GM21360 (cell line): ENCODE data around the gene EPN1.

Experiments
- ATAC-seq: cut with Tn5 transposase; IDR thresholded peaks from one replicate; pipeline ENCODE4 v1.9.1; 2021; ENCODE audit warnings: mild to moderate bottlenecking, moderate library complexity; ENCODE audit not compliant: unreplicated experiment

The EPN1 gene

DNA sequence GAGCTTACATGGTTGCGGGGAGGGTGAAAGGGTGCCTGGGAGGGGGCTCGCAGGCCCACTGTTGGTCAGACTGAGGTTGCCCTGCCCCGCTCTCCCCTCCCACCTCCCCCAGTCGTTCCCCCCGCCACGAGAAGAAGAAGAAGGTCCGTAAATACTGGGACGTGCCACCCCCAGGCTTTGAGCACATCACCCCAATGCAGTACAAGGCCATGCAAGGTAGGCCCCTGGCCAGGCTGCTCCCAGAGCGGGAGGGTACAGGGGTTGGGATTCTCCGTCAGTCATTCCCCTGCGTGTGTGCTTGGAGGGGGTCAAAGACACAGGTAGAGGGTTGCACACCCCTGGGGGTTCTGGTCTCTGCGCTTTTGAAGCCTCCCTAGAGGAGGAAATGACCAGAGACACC is 14.6 kb upstream of the EPN1 start:
- ATAC-seq = no peak

DNA sequence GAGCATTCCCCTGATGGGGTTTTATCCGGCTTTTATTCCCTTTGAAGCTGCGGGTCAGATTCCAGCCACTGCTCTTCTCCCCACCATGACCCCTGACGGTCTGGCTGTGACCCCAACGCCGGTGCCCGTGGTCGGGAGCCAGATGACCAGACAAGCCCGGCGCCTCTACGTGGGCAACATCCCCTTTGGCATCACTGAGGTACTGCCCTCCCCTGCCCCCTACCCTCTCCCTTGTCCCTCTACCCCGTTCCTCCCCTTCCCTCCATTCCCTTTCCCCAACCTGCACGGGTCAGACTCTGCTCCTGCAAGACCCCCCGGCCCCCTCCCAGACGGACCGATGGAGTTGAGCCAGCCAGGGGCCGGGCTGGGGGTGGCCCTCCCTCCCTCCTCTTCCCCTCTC is 14.0 kb upstream of the EPN1 start:
- no peak for ATAC-seq

DNA sequence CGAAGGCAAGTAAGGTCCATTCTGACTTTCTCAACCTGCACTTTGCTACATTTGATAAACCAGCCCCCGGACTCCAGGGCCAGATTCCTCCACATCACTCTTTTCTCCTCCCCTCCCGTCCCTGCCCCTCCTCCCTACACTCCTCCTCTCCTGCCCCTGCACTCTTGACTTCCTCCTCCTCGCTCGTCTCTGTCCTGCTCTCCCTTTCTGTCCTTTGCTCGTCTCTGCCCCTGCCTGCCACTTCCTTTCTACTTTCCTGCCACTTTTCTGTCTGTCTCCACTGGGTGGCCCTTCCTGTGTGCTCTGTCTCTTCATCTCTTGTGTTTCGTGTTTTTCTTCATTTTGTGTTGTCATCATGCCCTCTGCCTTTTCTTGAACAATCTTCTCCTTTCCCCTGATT is 13.2 kb upstream of the EPN1 start:
- no peak for ATAC-seq

DNA sequence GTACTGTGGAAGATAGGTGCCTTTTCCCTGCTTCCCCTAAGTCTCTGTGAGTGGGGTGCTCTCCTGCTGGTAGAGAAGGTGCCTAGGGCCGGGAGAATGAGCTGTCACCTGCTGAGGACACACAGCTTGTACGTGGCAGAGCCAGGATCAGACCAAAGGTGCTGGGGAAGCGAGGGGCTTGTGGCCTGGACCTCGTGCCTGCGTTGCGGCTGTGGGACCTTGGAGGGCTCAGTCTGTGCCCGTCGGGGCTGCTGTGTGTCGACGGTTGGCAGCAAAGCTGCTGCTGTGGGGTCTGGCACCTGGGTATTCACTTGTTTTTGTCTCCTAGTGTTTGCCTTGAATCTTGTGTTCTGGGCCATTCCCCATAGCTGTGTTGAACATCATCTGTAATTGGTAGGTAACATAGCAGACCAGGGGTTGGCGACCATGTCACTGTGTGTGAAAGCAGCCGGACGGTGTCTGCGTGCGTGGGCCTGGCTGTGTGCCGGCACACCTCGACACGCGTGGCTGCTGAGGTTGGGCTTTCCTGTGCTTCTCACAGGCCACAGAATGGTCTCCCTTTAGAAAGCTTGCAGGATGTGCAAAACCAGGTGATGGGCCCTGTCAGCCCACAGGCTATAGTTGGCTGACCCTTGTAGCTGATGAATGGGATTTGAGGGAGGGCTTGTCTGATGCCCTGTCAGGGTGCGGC is 11.0 kb upstream of the EPN1 start:
- no peak for ATAC-seq

DNA sequence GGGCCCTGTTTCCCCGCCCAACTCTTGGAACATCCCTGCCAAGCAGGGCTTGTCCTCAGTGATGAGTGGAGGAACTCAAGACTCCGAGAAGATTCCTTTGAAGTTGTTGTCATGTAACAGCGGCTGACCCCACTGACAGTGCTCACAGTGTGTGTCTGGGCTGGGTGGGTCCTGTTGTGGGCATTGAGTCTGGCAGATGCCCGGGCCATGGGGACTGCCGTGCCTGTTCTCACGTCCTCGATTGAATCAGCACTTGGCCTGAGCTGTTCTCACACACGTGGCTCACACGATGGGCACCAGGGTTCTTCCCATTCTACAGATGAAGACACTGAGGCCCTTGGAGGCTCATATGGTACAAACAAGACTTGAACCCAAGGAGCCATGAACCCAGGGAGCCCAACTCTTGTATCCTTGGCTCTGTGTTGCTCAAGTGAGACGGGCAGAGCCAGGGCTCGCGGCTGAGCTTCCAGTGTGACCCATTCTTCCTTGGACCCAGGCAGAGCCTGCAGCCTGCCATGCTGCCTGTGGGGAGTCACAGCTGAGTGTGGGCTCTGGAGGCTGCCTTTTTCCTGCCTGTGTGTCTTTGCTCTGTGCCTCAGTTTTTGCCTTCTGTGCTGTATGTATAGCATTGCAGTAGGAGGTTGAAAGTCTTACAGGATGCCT is 8.6 kb upstream of the EPN1 start:
- no peak for ATAC-seq

DNA sequence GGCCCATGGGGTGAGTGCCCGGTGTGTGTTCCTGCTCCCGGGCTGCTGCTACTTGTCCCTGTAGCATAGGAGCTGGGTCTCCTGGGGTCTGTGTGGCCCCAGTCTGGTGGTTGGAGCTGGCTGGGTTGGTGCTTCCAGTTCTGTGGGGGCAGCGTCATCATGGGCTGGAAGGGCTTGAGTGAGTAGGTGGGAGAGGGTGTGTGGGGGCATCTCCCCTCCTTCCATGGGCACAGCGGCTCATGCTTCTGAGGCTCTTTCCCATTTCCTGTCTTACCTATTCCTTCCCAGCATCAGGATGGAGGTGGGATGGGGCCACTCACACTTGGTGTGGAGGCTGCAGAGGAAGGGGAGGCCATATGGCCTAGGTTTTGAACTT is 8.0 kb upstream of the EPN1 start:
- no peak for ATAC-seq

DNA sequence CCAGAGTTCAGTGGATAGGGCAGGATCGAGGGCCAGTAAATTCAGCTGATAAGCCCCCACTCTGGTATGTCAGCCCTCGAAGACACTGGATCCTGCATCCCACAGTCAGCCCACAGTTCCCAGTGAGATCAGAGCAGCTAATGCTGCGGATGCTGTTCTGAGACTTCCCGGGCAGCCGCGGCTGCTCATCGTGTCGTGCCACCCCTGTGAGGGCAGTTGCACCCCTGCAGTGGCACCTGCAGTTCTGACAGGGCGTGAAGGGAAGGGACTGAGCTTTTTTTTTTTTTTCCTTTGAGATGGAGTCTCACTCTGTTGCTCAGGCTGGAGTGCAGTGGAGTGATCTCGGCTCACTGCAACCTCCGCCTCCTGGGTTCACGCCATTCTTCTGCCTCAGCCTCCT is 7.5 kb upstream of the EPN1 start:
- no peak for ATAC-seq

DNA sequence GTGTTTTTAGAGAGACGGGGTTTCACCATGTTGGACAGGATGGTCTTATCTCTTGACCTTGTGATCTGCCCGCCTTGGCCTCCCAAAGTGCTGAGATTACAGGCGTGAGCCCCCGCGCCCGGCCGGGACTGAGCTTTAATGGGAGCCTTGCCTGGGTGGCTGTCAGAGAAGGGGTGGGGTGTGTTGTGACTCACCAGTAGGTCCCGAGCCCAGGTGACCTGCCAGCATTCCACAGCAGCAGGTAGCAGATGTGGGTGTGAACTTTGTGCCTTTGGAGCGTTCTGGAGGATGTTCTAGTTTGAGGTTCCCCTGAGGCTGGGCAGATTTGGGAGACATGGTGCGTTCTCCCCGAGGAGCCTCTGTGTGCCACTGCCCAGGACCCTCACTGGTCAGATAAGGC is 7.1 kb upstream of the EPN1 start:
- ATAC-seq = no peak

DNA sequence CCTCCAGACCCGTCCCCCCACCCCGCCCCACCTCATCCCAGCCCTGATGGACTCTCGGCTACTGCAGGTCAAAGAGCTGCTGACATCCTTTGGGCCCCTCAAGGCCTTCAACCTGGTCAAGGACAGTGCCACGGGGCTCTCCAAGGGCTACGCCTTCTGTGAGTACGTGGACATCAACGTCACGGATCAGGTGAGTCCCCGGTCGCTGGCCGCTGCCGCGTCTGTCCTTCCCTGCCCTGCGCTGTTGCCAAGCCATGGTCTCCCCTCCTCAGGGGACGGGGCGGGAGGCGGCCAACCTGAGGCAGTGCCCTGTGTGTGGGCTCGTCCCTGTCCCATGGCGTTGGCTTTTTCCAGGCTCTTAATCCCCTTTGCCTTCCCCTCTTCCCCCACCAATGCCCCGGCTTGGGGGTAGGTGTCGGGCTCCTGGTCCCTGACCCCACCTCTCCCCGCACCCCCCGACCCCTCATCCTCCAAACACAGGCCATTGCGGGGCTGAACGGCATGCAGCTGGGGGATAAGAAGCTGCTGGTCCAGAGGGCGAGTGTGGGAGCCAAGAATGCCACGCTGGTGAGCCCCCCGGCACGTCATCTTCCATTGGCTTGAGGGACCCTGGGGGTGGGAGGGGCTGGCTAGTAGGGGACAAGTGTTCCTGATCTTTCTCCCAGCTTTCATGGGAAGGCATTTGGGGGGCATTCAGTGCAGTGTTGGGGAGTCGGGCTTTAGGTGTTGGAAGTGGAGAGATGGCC is 6.2 kb upstream of the EPN1 start:
- ATAC-seq = no peak

DNA sequence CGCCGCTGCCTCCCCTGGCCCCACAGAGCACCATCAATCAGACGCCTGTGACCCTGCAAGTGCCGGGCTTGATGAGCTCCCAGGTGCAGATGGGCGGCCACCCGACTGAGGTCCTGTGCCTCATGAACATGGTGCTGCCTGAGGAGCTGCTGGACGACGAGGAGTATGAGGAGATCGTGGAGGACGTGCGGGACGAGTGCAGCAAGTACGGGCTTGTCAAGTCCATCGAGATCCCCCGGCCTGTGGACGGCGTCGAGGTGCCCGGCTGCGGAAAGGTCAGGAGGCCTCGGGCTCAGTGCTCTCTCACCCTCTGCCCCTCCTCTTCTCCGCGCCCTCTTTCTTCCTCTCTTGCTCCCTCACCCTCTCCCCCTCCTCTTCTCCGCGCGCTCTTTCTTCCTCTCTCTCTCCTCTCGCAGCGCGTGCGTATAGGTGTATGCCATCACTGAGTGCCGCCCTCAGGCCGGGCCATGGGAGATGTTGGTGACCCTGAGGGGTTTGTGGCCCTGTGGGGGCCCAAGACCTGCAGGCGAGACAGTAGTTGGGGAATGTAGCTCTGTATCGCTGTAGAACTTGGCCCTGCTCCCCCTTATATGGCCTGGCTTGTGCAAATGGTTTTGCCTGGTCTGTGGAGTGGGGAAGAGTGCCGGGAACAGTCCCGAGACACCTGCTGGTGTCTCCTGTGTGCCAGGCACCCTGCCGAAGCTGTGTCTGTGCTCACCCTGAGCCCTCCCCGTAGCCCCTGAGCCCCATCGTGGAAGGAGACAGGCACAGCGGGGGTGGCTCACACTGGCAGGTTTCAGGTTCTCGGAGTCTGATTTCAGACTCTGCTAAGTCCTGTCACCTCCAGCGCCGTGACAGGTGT is 5.4 kb upstream of the EPN1 start:
- no peak for ATAC-seq

DNA sequence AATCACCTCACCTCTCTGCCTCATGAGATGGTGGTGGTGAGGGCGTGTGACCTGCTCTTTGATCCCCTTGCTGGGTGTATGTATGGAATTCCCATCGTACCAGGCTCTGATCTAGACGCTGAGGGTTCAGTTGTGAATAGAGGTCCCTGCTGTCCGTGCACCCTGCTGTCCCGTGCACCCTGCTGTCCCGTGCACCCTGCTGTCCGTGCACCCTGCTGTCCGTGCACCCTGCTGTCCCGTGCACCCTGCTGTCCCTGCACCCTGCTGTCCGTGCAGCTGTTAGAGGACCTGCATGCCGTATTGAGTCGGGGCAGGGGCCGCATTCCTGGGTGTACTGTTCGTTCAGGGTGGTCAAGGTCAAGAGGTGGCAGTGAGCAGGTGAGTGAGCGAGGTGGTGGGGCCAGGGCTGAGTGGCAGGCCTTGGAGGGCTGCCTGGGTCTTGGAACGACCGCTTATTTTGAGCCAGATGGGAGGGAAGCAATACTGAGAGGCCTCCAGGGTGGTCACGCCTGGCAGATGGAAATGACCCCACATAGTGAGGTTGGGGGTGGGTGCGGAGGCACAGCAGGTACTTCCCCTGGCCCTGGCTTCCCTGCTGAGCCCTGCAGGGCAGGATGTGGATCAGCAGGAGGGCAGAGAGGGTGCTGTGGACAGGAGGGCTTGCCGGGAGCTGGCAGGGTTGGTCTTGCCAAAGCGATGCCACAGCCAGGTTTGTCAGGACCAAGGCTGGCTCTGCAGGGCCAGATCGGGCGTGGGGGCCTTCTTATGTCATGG is 4.6 kb upstream of the EPN1 start:
- no peak for ATAC-seq

DNA sequence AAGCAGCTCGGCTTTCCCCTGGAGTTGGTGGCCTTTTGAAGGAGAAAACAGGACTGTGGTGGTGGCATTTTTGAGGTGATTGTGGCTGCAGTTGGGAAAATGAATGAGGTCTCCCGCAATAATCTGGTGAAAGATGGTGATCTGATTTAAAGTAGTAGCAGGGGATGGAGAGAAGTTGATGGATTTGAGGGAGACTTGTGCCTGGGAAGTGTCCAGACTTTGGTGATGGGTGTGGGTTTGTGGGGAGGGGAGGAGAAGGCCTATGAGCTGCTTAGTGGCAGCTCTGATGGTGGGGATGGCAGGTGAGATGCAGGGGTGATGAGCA is 4.0 kb upstream of the EPN1 start:
- no peak for ATAC-seq

DNA sequence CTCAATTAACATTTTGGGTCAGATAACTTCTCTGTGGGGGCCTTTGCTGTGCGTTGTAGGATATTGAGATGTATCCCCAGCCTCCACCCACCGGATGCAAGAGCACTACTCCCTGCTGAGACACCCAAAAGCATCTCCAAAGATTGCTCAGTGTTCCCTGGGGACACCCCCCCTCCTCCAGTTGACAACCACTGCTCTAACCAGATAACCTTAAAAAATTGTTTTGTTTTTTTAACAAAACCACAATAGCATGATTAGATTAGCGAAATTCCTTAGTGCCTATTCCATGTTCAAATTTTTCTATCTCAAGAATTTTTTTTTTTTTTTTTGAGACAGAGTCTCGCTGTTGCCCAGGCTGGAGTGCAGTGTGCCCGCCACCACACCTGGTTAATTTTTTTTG is 2.6 kb upstream of the EPN1 start:
- ATAC-seq = no peak

DNA sequence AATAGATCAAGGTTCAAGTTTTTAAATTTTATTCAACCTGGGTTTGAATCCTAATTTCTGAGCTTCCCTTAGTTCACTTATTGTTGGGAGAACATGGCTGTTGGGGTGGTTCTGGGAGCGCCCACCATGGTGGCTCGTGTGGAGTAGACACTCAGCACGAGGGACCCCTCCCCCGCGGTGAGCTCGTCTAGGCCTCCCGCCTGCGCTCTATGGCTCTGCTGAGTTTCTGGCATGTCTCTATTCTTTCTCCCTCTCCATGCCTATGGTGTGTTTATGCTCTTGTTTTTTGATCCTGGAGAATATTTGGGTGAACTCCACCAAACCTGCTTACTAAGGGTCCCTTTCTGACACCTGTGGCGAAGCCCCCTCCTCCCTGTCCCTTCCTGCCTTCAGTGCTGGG is 1.6 kb upstream of the EPN1 start:
- no peak for ATAC-seq

DNA sequence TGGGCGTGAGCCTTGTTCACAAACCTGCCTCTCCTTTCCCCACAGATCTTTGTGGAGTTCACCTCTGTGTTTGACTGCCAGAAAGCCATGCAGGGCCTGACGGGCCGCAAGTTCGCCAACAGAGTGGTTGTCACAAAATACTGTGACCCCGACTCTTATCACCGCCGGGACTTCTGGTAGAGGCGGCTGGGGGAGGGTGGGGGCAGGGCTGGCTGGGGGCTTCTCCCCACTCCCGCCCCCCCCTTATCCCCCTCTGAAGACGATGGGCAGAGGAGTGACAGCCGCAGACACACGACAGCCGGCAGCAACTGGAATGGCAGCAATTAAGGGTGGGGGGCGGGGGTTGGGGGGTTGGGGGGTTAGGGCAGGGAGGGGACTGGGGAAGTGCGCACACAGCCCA is 1.1 kb upstream of the EPN1 start:
- no peak for ATAC-seq

DNA sequence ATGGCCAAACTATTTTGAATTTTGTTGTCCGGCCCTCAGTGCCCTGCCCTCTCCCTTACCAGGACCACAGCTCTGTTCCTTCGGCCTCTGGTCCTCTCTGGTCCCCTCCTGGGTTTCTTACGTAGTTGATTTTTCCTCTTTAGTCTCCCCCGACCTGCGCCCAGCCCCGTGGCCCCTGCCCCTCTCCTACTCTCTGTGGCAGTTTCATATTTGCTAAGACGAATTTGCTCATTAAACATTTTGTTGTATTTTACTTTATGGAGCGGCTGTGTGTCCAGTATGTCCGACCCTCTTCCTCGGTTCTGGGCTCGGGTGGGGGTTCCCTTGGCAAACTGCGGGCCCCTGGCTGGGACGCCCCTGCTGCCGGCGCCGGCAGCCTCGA is 576 bp upstream of the EPN1 start:
- ATAC-seq = no peak

DNA sequence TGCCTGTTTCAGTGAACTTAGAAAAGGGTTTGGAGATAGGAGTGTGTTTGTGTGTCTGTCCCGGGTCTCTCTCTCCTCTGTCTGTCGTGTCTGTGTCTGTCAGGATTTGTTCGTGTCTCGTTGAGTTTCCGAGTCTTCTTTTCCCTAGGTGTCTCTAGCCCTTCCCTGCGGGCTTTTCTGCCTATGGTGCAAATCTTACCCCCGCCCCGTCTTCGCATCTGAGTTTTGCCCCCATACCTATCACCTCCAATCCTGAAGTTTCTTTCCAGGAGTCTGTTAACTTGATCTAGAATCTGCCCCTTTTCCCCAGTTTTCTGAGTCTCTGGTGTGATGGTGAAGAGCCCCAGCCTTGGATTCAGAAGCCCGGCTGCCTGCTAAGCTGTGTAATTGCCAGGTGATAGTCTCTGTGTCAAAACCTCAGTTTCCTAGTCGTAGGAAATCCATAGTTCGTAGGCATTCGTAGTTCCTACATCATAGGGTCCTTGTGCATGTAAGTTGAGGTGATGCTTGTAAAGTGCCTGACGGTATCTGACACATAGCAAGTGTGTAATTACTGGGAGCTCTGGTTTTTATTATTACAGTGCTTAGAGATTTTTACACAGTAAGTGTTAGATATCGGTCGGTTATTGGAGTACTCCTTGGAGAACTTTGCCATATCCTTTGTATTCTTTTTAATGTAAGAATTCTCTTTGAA is 782 bp downstream of the EPN1 start:
- ATAC-seq = no peak

DNA sequence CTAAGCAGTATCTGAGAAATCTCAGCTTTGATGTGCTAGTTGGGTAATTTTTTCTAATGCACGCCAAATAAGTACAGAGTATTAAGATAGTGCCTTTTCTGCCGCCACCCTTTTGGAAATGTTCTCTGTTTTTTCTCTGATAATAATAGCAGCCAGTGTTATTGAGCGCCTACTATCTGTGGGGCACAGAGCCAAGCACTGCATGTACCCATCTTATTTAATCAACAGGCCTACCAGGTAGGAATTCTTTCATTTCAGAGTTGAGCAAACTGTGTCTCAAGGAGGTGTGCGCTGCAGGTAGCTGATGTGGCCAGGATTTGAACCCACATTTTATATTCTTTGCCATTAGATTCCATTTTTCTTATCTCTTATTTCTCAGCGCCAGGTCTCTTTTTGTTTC is 1.4 kb downstream of the EPN1 start:
- no peak for ATAC-seq

DNA sequence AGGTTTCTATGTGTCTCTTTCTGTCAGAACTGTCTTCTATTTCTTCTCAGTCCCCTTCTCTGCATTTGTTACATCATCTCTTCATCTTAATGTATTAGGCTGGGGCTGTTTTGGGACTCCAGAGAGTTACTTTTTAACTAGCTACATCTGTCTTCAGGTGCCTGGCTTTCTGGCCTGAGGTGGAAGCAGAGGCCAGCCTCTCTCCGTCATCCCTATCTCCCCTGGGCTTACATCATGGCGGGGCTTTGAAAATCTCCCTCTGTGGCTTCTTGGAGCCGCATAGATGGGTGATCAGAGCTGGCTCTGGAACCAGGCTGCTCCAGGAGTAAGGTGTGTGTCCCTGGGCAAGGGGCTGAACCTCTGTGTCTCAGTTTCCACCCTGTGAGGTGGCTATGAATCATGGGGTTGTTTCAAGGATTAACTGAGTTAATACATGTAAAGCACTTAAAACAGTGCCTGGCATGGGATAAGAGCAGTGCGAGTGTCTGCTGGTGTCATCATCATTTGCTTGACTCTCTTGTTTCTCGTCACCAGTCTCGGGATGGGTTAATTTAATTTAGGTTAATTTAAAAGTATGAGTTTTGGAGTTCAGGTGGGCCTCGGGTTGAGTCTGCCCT is 2.0 kb downstream of the EPN1 start:
- ATAC-seq = no peak

DNA sequence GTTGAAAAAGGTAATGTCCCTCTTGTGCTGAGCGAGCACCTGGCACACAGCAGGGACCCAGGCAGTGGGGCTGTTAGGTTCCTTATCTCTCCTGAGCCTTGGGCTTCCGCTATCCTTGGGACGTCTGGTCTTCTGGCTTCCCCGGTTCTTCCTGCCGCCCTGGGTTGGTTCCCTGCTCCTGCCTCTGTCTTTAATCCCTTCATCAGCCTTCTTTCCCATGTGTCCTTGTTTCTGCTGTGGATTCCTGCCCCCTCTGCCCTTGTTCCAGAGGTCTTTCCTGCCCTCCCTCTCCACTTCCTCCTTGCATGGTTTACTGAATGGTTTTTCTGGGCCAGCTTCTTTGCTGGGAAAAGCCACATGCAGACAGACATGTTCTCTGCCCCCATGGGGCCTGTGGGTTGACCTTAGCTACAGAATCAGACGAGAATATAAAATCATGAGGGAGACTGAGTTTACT is 2.6 kb downstream of the EPN1 start:
- ATAC-seq = no peak
